B cell (primary cell): Measurements from ENCODE around the gene CCDC187.

ENCODE experiments used
- CTCF ChIP-seq: fragments of 200-600 bp; IDR thresholded peaks from one replicate; pipeline ENCODE4 v1.8.0; 2022; ENCODE audit warnings: antibody characterized with exemption, mild to moderate bottlenecking
- EZH2 ChIP-seq: IDR thresholded peaks from 2 replicates; pipeline ENCODE4 v1.6.1; 2012; ENCODE audit warnings: borderline replicate concordance, low read depth, mild to moderate bottlenecking, moderate library complexity, low read length; ENCODE audit not compliant: insufficient read depth, poor library complexity, severe bottlenecking

- TF ChIP-seq CTCF = no peak
- TF ChIP-seq EZH2 = no peak
Observed at GRCh38 chr9:136260521-136260920, 43.4 kb downstream of the CCDC187 start.
